ENCODE measurements around the gene RHBDD2. TPM values are rescaled to one million over a fixed set of nuclear protein-coding genes. Genes with fewer than 3 reads are reported as not detected.
"Not testable (repeated sequence)": the region's sequence is repeated elsewhere in the genome, so short reads cannot be mapped to it uniquely, and the experiment has no call there.

The RHBDD2 gene
- polyA plus RNA-seq, 1 donor from 2014 or later: 76.4 TPM

DNA sequence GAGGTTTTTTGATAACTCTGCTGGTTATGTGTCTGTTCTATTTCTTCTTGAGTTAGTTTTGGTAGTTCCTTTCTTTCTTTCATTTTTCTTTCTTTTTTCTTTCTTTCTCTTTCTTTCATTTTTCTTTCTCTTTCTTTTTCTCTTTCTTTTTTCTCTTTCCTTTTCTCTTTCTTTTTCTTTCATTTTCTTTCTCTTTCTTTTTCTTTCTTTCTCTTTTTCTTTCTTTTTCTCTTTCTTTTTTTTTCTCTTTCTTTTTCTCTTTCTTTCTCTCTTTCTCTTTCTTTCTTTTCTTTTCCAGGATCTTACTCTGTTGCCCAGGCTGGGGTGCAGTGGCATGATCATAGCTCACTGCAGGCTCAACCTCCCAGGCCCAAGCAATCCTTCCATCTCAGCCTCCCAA, 20.4 kb upstream of the RHBDD2 start:
- Histone ChIP-seq H3K4me2 (ENCODE audit: low read length) (no peak overlapping the region), H3K9me2 (ENCODE audit: insufficient read depth, low read length) (no peaks in the 10 kb centered on the region), H4K20me1 (ENCODE audit: insufficient read depth) (no peaks in the 10 kb centered on the region), H3K4me3 (ENCODE audit: low read length) (no peak overlapping the region), H3K79me2 (replicated peaks; ENCODE audit: insufficient read depth, low read length) (no peaks in the 10 kb centered on the region), H3F3A (ENCODE audit: insufficient read depth, low read length, poor library complexity, severe bottlenecking) (no peaks in the 10 kb centered on the region), H3K27me3 (ENCODE audit: insufficient read depth, low read depth, low read length) (no peaks in the 10 kb centered on the region), H2AFZ (ENCODE audit: low read depth, low read length) (no peak overlapping the region), H3K36me3 (ENCODE audit: insufficient read depth, low read length) (no peaks in the 10 kb centered on the region), H3K27ac (ENCODE audit: low read length) (no peak overlapping the region), H3K9ac (ENCODE audit: low read length) (no peak overlapping the region), H3K9me3 (ENCODE audit: low read length) (no peaks in the 10 kb centered on the region)
- TF ChIP-seq EZH2 (IDR thresholded peaks at IDR 0.05; ENCODE audit: borderline replicate concordance, insufficient read depth, low read length, poor library complexity, severe bottlenecking) (no peak), EP300 (conservative IDR thresholded peaks at IDR 0.05; ENCODE audit: poor library complexity, severe bottlenecking) (no peak)

DNA sequence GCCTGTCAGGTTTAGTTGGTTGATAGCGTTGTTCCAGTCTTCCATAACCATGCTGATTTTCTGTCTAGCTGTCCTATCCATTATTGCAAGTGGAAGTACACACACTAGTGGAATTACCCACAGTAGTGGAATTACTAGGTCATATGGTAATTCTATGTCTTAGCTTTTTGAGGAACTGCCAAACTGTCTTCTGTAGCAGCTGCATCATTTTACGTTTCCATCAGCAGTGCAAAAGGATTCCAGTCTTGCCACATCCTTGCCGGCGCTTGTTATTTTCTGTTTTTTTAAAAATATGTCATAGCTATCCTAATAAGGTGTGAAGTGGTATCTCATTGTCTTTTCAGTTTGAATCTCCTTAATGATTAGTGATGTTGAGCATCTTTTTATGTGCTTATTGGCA, 17.2 kb upstream of the RHBDD2 start:
- no peak overlapping the region for H3K4me3 ChIP-seq (ENCODE audit: low read length)
- TF ChIP-seq, protein P1, sequence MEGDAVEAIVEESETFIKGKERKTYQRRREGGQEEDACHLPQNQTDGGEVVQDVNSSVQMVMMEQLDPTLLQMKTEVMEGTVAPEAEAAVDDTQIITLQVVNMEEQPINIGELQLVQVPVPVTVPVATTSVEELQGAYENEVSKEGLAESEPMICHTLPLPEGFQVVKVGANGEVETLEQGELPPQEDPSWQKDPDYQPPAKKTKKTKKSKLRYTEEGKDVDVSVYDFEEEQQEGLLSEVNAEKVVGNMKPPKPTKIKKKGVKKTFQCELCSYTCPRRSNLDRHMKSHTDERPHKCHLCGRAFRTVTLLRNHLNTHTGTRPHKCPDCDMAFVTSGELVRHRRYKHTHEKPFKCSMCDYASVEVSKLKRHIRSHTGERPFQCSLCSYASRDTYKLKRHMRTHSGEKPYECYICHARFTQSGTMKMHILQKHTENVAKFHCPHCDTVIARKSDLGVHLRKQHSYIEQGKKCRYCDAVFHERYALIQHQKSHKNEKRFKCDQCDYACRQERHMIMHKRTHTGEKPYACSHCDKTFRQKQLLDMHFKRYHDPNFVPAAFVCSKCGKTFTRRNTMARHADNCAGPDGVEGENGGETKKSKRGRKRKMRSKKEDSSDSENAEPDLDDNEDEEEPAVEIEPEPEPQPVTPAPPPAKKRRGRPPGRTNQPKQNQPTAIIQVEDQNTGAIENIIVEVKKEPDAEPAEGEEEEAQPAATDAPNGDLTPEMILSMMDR (IDR thresholded peaks at IDR 0.05; ENCODE audit: poor library complexity, severe bottlenecking): no peak
- TF ChIP-seq TAF1 (IDR thresholded peaks at IDR 0.05; ENCODE audit: low read depth): no peak
- H3F3A ChIP-seq (ENCODE audit: insufficient read depth, low read length, poor library complexity, severe bottlenecking): no peaks in the 10 kb centered on the region
- no peak overlapping the region for H3K27ac ChIP-seq (ENCODE audit: low read length)
- no peak overlapping the region for H3K4me2 ChIP-seq (ENCODE audit: low read length)
- H3K79me2 ChIP-seq (replicated peaks; ENCODE audit: insufficient read depth, low read length): no peaks in the 10 kb centered on the region
- H3K36me3 ChIP-seq (ENCODE audit: insufficient read depth, low read length): no peaks in the 10 kb centered on the region
- H3K9ac ChIP-seq (ENCODE audit: low read length): no peak overlapping the region
- no peaks in the 10 kb centered on the region for H3K27me3 ChIP-seq (ENCODE audit: insufficient read depth, low read depth, low read length)
- no peak overlapping the region for H2AFZ ChIP-seq (ENCODE audit: low read depth, low read length)
- no peaks in the 10 kb centered on the region for H3K9me3 ChIP-seq (ENCODE audit: low read length)
- H3K9me2 ChIP-seq (ENCODE audit: insufficient read depth, low read length): no peaks in the 10 kb centered on the region
- H4K20me1 ChIP-seq (ENCODE audit: insufficient read depth): no peaks in the 10 kb centered on the region

DNA sequence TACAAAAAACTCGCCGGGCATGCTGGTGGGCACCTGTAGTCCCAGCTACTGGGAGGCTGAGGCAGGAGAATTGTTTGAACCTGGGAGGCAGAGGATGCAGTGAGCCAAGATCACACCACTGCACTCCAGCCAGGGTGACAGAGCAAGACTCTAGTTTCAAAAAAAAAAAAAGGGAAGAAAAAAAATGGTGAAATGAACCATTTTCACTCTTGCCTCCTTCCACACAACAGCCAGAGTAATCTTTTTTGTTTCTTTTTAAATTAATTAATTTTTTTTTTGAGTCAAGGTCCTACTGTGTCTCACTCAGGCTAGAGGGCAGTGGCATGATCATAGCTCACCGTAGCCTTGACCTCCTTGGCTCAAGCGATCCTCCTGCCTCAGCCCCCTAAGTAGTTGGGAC, 14.6 kb upstream of the RHBDD2 start:
- H2AFZ ChIP-seq (ENCODE audit: low read depth, low read length); H3K9me2 ChIP-seq (ENCODE audit: insufficient read depth, low read length); H3F3A ChIP-seq (ENCODE audit: insufficient read depth, low read length, poor library complexity, severe bottlenecking); H4K20me1 ChIP-seq (ENCODE audit: insufficient read depth); H3K4me3 ChIP-seq (ENCODE audit: low read length); H3K79me2 ChIP-seq (replicated peaks; ENCODE audit: insufficient read depth, low read length); H3K36me3 ChIP-seq (ENCODE audit: insufficient read depth, low read length); H3K9ac ChIP-seq (ENCODE audit: low read length); H3K27me3 ChIP-seq (ENCODE audit: insufficient read depth, low read depth, low read length); H3K4me2 ChIP-seq (ENCODE audit: low read length); H3K27ac ChIP-seq (ENCODE audit: low read length); H3K9me3 ChIP-seq (ENCODE audit: low read length): not testable (repeated sequence)

DNA sequence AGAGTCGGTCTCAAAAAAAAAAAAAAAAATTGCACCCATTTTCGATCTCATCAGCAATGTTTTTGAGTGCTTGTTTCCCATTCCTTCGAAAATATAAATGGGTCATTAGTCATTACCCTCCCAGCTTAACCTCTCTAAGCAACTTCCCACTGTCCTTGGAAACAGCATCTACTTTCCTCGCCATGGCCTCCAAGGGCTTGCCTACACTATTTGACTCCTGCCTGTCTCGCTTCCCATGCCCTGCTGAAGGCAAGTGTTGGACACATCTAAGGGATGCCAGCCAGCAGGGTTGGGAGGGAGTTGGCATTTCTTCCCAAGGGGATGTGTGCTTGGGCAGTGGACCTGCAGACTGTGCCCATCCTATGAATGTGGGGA, 12.7 kb upstream of the RHBDD2 start:
- no peak overlapping the region for H3K4me3 ChIP-seq (ENCODE audit: low read length)
- no peaks in the 10 kb centered on the region for H3F3A ChIP-seq (ENCODE audit: insufficient read depth, low read length, poor library complexity, severe bottlenecking)
- H3K36me3 ChIP-seq (ENCODE audit: insufficient read depth, low read length): no peaks in the 10 kb centered on the region
- no peak overlapping the region for H3K9ac ChIP-seq (ENCODE audit: low read length)
- H4K20me1 ChIP-seq (ENCODE audit: insufficient read depth): no peaks in the 10 kb centered on the region
- H2AFZ ChIP-seq (ENCODE audit: low read depth, low read length): no peak overlapping the region
- no peaks in the 10 kb centered on the region for H3K79me2 ChIP-seq (replicated peaks; ENCODE audit: insufficient read depth, low read length)
- TF ChIP-seq EP300 (conservative IDR thresholded peaks at IDR 0.05; ENCODE audit: poor library complexity, severe bottlenecking): no peak
- no peak for TF ChIP-seq TAF1 (IDR thresholded peaks at IDR 0.05; ENCODE audit: low read depth)
- TF ChIP-seq, protein P2, sequence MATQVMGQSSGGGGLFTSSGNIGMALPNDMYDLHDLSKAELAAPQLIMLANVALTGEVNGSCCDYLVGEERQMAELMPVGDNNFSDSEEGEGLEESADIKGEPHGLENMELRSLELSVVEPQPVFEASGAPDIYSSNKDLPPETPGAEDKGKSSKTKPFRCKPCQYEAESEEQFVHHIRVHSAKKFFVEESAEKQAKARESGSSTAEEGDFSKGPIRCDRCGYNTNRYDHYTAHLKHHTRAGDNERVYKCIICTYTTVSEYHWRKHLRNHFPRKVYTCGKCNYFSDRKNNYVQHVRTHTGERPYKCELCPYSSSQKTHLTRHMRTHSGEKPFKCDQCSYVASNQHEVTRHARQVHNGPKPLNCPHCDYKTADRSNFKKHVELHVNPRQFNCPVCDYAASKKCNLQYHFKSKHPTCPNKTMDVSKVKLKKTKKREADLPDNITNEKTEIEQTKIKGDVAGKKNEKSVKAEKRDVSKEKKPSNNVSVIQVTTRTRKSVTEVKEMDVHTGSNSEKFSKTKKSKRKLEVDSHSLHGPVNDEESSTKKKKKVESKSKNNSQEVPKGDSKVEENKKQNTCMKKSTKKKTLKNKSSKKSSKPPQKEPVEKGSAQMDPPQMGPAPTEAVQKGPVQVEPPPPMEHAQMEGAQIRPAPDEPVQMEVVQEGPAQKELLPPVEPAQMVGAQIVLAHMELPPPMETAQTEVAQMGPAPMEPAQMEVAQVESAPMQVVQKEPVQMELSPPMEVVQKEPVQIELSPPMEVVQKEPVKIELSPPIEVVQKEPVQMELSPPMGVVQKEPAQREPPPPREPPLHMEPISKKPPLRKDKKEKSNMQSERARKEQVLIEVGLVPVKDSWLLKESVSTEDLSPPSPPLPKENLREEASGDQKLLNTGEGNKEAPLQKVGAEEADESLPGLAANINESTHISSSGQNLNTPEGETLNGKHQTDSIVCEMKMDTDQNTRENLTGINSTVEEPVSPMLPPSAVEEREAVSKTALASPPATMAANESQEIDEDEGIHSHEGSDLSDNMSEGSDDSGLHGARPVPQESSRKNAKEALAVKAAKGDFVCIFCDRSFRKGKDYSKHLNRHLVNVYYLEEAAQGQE (IDR thresholded peaks at IDR 0.05; ENCODE audit: borderline replicate concordance): no peak
- TF ChIP-seq EZH2 (IDR thresholded peaks at IDR 0.05; ENCODE audit: borderline replicate concordance, insufficient read depth, low read length, poor library complexity, severe bottlenecking): no peak
- no peak for TF ChIP-seq POLR2AphosphoS5 (IDR thresholded peaks at IDR 0.05)
- no peak for TF ChIP-seq RAD21 (conservative IDR thresholded peaks at IDR 0.05)
- TF ChIP-seq MXI1 (conservative IDR thresholded peaks at IDR 0.05; ENCODE audit: poor library complexity, severe bottlenecking): no peak
- TF ChIP-seq, protein P1 (IDR thresholded peaks at IDR 0.05; ENCODE audit: poor library complexity, severe bottlenecking): no peak
- no peak for TF ChIP-seq SMC3 (conservative IDR thresholded peaks at IDR 0.05; ENCODE audit: poor library complexity)
- no peaks in the 10 kb centered on the region for H3K9me3 ChIP-seq (ENCODE audit: low read length)
- no peaks in the 10 kb centered on the region for H3K9me2 ChIP-seq (ENCODE audit: insufficient read depth, low read length)
- H3K4me2 ChIP-seq (ENCODE audit: low read length): no peak overlapping the region
- no peak overlapping the region for H3K27ac ChIP-seq (ENCODE audit: low read length)
- H3K27me3 ChIP-seq (ENCODE audit: insufficient read depth, low read depth, low read length): no peaks in the 10 kb centered on the region
